GM20431 (cell line): ENCODE measurements around the gene IRF1.

ENCODE experiments used
- in situ Hi-C: fragments of 300-500 bp; cut with MseI, MboI; formaldehyde crosslinking; loops from one replicate; pipeline ENCODE4 v1.15.0; 2020; ENCODE audit warnings: low sequenced_read_pairs; ENCODE audit not compliant: unreplicated experiment

The IRF1 gene

GRCh38 chr5:132501629-132501956, 11.0 kb upstream of the IRF1 start:
- in situ Hi-C loops, result loop anchor here (10.0 kb wide), 1 partner anchor 117 kb away; no protein-coding TSS in a partner anchor

- in situ Hi-C loops, result loop anchor here (10.0 kb wide), 1 partner anchor 116 kb away; no protein-coding TSS in a partner anchor
Observed at GRCh38 chr5:132500931-132501628, 10.5 kb upstream of the IRF1 start.

GRCh38 chr5:132500244-132500930, 9.8 kb upstream of the IRF1 start:
- in situ Hi-C loops, result loop anchor here (10.0 kb wide), 1 partner anchor 116 kb away; no protein-coding TSS in a partner anchor

GRCh38 chr5:132499440-132500243, 9.1 kb upstream of the IRF1 start:
- in situ Hi-C loops, result loop anchor here (10.0 kb wide), 1 partner anchor 115 kb away; no protein-coding TSS in a partner anchor

GRCh38 chr5:132498686-132499271, 8.2 kb upstream of the IRF1 start:
- in situ Hi-C loops, result no loop called here

GRCh38 chr5:132498152-132498551, 7.6 kb upstream of the IRF1 start:
- in situ Hi-C loops, result no loop called here

- in situ Hi-C loops, result no loop called here
Observed at GRCh38 chr5:132497488-132497997, 7.0 kb upstream of the IRF1 start.

GRCh38 chr5:132496631-132497487, 6.3 kb upstream of the IRF1 start:
- in situ Hi-C loops, result no loop called here

- in situ Hi-C loops, result no loop called here
Observed at GRCh38 chr5:132496191-132496630, 5.6 kb upstream of the IRF1 start.

- in situ Hi-C loops, result no loop called here
Observed at GRCh38 chr5:132495667-132496190, 5.2 kb upstream of the IRF1 start.

- in situ Hi-C loops, result no loop called here
Observed at GRCh38 chr5:132493821-132494220, 3.2 kb upstream of the IRF1 start.

GRCh38 chr5:132493241-132493640, 2.7 kb upstream of the IRF1 start:
- in situ Hi-C loops, result no loop called here

- in situ Hi-C loops, result no loop called here
Observed at GRCh38 chr5:132492386-132493125, 2.0 kb upstream of the IRF1 start.

- in situ Hi-C loops, result no loop called here
Observed at GRCh38 chr5:132491368-132492364, 1.1 kb upstream of the IRF1 start.

GRCh38 chr5:132489871-132490483, 596 bp downstream of the IRF1 start:
- in situ Hi-C loops, result no loop called here

- in situ Hi-C loops, result no loop called here
Observed at GRCh38 chr5:132489051-132489770, 1.4 kb downstream of the IRF1 start.
